Transverse colon (tissue), 4 donors: ENCODE results near the gene SYMPK.

Source experiments
- CTCF ChIP-seq, 5 experiments: fragments of 200-600 bp in 3 of 5; fragments of 450-650 bp in 2 of 5; sonication (generic) in 3 of 5; IDR thresholded peaks; 1 replicate in 2 of 5; 2 replicates in 3 of 5; pipeline ENCODE4 v1.5.1; 2016 to 2017; ENCODE audit warnings: antibody characterized with exemption in 5 of 5, inconsistent platforms in 3 of 5, mild to moderate bottlenecking in 2 of 5, moderate library complexity in 1 of 5
- POLR2A ChIP-seq: fragments of 450-650 bp; IDR thresholded peaks from one replicate; pipeline ENCODE4 v1.6.1; 2016; ENCODE audit warnings: antibody characterized with exemption, mild to moderate bottlenecking, moderate library complexity
- POLR2AphosphoS5 ChIP-seq, 3 donors: sonication (generic); formaldehyde crosslinking; IDR thresholded peaks; one replicate each; pipeline ENCODE4 v1.6.1; 2016; ENCODE audit warnings: antibody characterized with exemption in 3 of 3

GRCh38 chr19:45842198-45842597, 20.7 kb downstream of the SYMPK start:
- TF ChIP-seq CTCF (IDR thresholded peaks at IDR 0.05) (no peak), POLR2A (no peak), POLR2AphosphoS5 (IDR thresholded peaks at IDR 0.05) (no peak)
